ENCODE data around the gene MAP7D3.

DNA sequence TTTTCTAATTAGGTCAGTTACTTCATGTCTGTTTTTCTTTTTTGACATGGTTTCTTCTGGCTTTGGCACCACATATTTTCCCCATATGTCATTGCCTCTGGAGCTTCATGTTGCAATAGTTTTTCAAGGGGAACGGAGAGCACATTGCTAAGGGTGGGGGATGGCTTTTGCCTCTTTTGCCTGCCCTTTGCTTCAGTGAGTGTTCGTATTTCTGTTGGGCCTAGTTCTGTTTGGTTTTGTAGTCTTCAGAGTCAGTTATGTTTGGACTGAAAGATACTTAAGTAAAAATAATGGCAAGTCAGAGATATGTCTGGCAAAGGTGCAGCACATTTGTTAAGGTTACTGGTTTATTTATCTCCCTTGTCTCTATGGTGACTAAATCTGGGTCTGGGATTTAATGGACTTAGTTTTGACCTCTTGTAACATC is 74.8 kb downstream of the MAP7D3 start:
- TF ChIP-seq SUZ12 (IDR thresholded peaks at IDR 0.05; ENCODE audit: low read length) (no peak), RAD21 (IDR thresholded peaks at IDR 0.05 in 1 of 2, conservative IDR thresholded peaks at IDR 0.05 in 1 of 2; ENCODE audit: low read depth in 2 of 2, low read length in 2 of 2) (no peak), CREB1 (IDR thresholded peaks at IDR 0.05) (no peak), CTCF (IDR thresholded peaks at IDR 0.05; ENCODE audit: control extremely low read depth in 1 of 3, insufficient read depth in 1 of 3, low read depth in 1 of 3, low read length in 3 of 3) (no peak), POLR2A (IDR thresholded peaks at IDR 0.05; ENCODE audit: control extremely low read depth in 1 of 2, low read depth in 2 of 2, low read length in 2 of 2) (no peak)
